T-helper 2 cell (primary cell): ENCODE measurements around the gene EFS.
A peak's percentile ranks its signal among the peaks of the same experiment; 100 is the strongest.

ENCODE experiments used
- DNase-seq, 5 experiments: peaks; one replicate each; pipeline versions ENCODE4 v3.0.0 to v3.0.0-alpha.2; 2012 to 2022

Gene EFS

DNA sequence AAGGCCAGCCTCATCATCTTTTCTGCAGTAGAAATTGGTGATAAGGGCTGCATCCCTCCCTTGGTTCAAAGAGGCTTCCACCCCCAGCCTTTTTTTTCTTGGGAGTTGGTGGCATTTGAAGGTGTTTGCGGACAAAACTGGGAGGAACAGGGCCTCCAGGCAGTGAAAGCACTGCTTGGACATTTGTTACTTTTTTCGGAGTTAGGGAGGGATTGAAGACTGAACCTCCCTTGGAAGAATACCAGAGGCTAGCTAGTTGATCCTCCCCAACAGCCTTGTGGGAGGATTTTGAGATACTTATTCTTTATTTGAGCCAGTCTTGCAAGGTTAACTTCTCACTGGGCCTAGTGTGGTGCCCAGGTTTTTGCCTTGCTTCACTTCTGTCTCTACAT lies 40.5 kb downstream of the EFS start:
- DNase-seq = no peak

DNA sequence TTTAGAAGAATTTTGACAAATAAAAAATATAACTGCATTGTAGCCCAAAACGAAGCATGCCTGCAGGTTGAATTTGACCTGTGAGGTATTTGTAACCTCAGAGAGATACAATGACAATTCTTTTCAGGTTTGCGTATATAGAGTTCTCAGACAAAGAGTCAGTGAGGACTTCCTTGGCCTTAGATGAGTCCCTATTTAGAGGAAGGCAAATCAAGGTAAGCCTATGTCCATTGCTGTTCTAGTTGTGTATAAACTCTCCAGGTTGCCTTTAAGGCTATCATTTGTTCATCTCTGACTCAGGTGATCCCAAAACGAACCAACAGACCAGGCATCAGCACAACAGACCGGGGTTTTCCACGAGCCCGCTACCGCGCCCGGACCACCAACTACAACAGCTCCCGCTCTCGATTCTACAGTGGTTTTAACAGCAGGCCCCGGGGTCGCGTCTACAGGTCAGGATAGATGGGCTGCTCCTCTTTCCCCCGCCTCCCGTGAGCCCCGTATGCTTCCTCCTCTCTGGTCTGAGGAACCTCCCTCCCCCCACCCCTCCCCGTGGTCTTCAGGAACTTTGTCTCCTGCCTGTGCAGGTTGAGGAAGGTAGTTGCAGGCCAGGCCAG lies 41.0 kb downstream of the EFS start:
- no peak for DNase-seq

DNA sequence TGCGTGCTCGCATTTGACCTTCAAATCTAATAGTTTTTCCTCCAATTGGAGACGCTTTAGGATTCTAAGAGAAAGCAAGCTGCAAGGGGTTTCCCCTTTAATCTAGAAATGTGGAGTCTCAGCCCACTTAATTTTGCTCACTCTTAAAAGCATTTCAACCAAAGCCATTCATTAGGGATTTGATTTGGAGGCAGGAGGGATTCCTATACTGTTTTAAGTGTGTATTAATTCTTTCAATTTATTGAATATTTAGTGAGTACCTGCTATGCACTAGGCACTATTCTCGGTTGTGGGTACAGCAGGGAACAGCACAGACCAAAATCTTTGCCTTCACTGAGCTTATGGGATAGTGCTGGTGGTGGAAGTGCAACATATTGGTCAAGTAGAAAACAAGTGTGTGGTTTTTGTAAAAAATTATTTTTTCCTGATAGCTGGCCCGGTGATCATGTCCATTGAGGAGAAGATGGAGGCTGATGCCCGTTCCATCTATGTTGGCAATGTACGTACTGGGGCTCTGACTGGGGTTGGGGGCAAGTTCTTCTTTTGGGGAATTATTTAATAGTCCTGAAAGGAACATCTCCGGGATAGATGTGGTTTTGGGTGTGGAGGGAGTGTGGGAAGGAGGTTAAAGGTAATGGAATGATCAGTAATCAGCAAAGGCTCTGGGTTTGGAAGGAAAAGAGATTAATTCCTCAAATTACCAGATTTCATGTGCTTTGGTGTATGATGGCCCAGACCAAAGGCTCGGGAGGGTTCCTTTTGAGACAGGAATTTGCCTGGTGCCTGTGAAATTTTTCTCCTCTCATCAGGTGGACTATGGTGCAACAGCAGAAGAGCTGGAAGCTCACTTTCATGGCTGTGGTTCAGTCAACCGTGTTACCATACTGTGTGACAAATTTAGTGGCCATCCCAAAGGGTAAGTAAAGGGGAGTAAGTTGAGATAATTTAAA lies 42.1 kb downstream of the EFS start:
- no peak for DNase-seq

DNA sequence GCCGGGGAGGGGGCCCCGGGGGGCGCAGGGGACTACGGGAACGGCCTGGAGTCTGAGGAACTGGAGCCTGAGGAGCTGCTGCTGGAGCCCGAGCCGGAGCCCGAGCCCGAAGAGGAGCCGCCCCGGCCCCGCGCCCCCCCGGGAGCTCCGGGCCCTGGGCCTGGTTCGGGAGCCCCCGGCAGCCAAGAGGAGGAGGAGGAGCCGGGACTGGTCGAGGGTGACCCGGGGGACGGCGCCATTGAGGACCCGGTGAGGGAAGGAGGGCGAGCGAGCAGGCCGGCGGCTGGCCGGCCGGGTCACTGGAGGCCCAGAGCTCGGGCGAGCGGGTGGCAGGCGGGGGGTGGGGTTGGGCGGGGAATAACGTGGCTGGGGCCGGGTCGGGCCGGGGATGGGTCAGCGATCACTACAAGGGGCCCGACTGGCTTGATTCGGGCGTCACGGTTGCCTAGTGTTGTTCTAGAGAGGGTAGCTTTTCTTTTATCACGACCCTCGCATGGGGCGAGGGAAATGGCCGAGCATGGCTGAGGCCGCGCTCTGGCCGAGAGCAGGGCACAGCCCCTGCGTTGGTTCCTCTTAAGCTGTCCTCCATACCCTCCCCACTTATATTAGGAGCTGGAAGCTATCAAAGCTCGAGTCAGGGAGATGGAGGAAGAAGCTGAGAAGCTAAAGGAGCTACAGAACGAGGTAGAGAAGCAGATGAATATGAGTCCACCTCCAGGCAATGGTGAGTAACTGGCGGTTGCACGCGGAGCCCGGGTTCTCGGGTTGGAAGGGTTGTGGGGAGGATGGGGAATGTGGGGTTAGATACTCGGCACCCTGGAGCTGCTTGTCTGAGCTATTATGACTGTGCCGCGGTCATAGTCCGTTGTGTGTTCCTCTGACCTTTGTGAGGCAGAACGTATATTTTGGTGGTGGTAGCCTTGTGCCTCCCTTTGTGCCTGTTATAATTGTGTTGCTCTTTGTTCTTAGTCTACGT lies 43.1 kb downstream of the EFS start:
- peak in 4 of 5 experiments; percentile 20 to 79 (median 40) for DNase-seq

DNA sequence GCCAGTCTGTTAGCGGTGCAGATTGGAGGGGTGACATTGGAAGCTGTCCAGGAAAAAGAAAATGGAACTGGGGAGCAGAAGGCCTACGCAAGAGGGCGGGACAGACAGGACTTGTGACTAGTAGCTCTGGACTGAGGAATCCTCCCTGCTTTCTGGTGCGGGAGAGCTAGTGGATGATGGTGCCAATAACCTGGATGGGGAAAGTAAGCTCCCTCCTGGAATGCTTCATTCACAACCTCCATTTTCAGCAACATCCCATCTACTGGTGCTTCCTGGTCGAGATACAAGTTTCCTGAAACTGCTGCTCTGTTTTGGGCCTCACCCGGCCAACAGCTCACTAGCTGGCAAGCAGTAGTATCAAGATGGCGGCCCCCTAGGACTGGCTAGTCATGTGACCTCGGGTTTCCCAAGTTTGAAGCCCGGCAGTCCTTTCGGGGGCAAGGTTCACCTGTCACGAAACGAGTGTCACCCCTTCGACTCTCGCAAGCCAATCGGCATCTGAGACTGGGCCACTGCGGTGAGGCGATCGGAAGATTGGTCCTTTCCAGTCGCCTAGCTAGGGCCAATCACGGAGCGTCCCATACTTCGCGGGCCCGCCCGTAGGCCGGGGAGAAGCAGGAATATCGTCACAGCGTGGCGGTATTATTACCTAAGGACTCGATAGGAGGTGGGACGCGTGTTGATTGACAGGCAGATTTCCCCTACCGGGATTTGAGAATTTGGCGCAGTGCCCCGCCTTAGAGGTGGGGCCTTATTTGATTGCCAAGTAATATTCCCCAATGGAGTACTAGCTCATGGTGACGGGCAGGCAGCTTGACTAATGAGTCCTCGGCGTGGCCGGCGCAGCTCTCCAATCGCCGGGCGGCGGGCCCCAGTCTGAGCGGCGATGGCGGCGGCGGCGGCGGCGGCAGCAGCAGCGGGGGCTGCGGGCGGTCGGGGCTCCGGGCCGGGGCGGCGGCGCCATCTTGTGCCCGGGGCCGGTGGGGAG lies 44.1 kb downstream of the EFS start, which contains the start of gene PABPN1:
Gene PABPN1 (plus strand): TSS at position 874 of the 988 bp plus-strand sequence. CDS start 13 bp downstream, at position 887.
- peak; percentile 92 to 100 (median 96) for DNase-seq

DNA sequence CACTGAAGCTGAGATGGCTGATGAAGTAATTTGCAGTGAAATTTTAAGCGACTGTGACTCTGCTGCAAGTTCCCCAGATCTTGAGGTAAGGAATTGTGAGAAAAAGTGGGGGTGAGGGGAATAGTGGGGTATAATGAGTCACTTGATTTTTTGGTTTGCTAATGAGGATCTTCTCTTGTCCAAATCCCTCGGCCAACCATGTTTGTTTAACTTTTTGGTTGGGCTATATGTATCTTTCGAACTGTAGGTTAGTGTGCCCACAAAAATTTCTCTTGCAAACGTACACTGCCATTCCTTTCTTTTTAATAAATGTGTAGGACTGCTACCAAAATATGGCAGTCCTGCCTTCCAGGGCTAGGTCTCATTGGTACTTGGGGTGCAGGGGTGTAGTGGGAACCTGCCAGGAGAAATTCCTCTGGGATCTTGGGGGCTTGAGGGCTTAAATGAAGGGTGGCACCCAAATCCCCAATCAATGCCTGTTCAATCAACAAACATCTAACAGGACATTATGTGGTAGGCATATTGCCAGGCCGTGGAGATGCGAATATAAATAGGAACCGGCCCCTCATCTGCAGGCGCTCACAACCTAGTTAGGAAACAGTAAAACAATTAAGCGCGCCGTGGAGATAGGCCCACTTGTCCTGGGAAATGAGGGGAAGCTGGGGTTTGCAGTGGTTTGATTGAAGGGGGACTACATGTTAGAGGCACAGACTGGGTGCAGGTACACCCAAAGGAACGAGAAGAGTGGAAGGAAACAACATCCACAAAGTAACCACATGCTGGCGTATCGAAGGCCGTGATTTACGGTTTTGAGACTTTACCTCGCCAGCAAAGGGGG lies 45.0 kb downstream of the EFS start:
- no peak for DNase-seq

DNA sequence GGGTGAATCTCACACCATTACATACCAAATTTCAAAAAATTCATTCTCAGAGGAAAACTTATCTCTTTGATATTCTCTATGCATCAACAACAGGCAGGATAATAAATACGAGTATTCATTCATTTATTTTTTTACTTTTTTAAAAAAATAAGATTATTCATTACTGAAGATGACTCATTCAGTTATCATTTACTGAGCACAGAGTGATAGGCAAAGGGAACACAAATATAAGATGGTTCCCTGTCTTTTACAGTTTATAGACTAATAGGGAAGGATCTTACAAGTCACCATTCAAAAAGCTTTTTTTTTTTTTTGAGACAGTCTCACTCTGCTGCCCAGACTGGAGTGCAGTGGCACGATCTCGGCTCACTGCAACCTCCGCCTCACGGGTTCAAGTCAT lies 48.7 kb downstream of the EFS start:
- DNase-seq = no peak

DNA sequence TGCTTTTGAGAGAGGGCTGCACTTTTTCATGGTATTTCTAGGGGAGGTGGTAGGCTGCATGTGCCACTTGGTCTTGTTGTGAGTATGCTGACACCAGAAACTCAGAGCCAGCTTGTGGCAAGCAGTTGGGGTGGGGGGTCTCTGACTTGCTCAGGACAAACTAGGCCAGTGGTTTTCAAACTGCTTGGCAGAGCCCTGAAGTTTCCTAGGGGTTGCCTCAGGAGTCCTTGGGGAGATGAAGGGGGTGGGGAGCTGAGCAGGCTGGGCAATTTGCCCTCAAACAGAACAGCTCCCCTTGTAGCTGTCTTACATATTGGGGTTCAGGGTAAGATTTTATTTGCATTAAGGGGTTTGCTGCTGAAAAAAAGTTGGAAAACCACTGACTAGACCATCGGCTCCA lies 54.4 kb downstream of the EFS start:
- DNase-seq = no peak

DNA sequence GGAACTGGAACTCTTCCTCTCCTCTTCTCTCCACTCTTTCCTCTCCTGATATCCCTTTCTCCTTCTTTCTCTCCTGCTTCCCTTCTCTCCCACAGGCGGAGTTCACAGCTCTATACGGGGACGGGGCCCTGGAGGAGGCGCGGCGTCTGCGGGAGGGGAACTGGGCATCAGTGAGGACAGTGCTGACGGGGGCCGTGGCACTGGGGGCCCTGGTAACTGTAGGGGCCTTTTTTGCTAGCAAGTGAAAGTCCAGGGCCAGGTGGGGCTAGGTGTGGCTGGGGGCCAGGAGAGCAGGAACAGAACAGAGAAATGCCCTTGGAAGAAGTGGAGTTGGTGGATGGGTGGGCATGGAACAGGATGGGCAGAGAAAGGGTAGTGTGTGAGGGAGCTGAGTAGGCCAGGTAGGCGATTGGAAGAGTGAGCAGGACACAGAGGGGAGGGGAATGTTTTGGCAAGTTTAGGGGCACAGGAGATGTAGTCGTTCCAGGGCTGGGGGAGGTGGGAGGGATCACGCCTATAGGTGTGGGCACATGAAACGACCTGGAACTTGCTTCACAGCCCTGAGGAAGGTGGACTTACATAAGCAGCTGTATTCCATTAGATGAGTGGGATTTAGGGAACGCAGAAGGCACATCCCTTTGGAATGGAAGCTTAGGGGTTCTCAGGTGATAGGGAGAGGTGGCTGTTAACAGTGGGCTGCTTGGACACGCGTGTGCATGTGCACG lies 56.1 kb downstream of the EFS start:
- no peak for DNase-seq

DNA sequence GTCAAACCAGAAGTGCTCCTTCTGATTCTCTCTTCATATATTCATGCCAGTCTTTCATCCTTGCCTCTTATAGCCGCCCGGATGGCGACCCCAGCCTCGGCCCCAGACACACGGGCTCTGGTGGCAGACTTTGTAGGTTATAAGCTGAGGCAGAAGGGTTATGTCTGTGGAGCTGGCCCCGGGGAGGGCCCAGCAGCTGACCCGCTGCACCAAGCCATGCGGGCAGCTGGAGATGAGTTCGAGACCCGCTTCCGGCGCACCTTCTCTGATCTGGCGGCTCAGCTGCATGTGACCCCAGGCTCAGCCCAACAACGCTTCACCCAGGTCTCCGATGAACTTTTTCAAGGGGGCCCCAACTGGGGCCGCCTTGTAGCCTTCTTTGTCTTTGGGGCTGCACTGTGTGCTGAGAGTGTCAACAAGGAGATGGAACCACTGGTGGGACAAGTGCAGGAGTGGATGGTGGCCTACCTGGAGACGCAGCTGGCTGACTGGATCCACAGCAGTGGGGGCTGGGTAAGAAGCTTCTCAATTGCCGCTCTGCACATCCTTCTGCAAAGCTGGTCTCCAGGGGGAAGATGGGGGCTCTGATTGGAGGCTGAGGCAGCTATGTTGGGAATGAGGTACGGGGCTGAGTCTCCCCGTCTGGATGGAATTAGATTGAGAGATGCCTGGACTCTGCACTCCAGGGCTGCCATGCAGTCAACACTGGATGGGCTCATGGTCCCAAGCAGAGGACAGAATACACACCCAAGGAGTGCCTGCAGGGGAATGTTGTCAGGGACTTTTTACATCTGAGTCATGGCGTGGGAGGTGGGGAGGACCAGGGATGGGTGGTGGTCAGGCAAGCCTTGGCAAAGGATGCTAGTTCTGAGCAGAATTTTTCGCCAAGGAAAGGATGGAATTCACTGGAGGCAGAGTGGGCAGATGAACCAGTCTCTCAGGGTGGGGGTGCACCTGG lies 57.0 kb downstream of the EFS start:
- DNase-seq = no peak

DNA sequence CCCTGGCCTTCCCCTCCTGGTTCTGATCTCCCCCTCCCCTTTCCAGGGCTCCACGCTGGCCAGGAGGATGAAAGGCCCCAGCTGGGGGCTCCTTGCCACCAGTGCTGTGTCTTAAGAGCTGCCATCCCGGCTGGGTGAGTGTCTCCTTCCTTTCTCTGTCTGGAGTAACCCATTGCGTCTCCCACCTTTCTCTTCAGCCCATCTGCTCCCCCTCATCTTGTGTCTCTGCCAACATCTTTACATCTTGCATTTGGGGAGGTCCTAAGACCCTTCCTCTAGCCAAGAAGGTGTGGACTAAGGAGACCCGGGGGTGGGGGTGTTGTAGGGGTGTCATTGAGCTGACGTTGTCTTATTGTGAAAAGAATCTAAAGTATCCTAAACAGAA lies 57.8 kb downstream of the EFS start:
- DNase-seq = no peak

DNA sequence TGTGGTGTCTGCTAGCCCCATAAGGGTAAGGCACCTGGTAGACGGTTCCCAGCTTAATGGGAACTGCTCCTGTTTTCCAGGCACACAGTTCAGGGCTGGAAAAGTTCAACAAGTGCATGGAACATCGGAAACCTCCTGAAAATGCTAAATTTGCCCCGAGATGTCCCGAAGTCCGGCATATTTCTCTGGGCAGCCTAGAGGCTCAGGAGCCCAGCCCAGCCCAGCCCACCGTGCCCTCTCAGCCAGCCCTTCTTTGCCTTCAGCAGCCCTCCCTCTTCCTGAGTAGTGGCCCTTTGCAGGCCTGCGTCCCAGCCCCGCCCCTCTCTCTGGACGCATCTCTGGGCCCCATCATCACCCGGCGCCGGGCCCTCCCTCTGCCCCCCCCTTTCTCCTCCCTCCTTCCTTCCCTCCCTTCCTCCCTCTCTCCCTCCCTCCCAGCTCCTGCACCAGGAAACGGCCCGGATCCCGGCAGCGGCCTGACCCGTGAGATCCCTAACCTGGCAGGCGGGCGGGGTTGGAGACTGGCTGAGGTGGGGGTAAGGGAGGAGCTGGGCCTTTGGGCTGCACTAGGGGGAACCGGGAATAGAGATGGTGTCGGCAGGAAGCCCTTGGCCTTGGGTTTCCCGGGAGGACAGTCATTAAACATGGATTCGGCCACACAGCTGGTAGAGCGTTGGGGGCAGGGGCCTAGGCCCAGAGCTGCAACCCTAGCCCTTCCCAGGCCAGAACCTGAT lies 58.4 kb downstream of the EFS start, which contains the start of gene BCL2L2:
Gene BCL2L2 (plus strand): TSS at position 422 of the 734 bp plus-strand sequence. CDS start 935 bp downstream, outside the sequence.
- DNase-seq = peak in 1 of 5 experiments; percentile 37
